Thyroid gland (tissue), 4 donors: ENCODE results near the gene WNT9B.

ENCODE experiments used
- CTCF ChIP-seq, 6 experiments: fragments of 200-600 bp in 3 of 6; fragments of 450-650 bp in 3 of 6; sonication (generic) in 3 of 6; IDR thresholded peaks; one replicate each; pipeline ENCODE4 v1.5.1; 2016 to 2019; ENCODE audit warnings: antibody characterized with exemption in 6 of 6, mild to moderate bottlenecking in 2 of 6, inconsistent platforms in 1 of 6, moderate library complexity in 1 of 6
- POLR2A ChIP-seq, 2 donors: fragments of 450-650 bp; IDR thresholded peaks; one replicate each; pipeline ENCODE4 v1.6.1; 2017; ENCODE audit warnings: antibody characterized with exemption in 2 of 2, mild to moderate bottlenecking in 2 of 2, moderate library complexity in 1 of 2

- TF ChIP-seq POLR2A (IDR thresholded peaks at IDR 0.05), result no peak
- TF ChIP-seq CTCF (IDR thresholded peaks at IDR 0.05), result no peak
Observed at GRCh38 chr17:46877466-46877865, 26.1 kb downstream of the WNT9B start.
